Measurements from ENCODE around the gene IRGQ. TPM values are rescaled to one million over a fixed set of nuclear protein-coding genes. Genes with fewer than 3 reads are reported as not detected.

Gene IRGQ
- total RNA-seq, 2 experiments from 2014 or later, result 28.9 to 29.8 TPM

DNA sequence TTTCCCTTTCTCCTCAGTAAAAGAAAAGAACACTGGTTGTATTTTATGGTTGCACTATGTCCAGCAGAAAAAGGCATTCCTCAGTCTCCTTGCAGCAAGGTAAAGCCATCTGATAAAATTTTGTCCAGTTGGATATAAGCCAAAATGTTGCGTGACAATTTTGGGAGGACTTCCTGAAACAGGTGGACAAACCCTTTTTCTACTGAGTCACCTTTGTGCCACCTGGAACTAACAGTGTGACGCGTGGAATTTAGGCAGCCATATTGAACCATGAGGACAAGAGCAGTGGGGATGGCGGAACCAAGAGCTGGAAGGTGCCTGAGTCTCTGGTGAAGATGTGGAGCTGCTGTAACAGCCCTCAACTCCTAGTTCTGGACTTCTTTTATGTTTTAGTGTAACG lies 35.6 kb upstream of the IRGQ start:
- intact Hi-C loops (cut with DNase I, micrococcal nuclease), result loop anchor here in 1 of 2 experiments (5.0 kb wide), 1 partner anchor 81 kb away; no protein-coding TSS in a partner anchor
- Mint-ChIP-seq H3K4me3 (no peak overlapping the region), H3K27me3 (peaks cover 19% of the 10 kb centered on the region), H3K9me3 (no peaks in the 10 kb centered on the region), H3K4me1 (ENCODE audit: low read depth) (peaks cover 5% of the 10 kb centered on the region), H3K27ac (no peak overlapping the region), H3K36me3 (ENCODE audit: low read depth) (no peaks in the 10 kb centered on the region)
- no peak overlapping the region for H3K4me3 ChIP-seq (ENCODE audit: low read length)
- no peak overlapping the region for H3K27ac ChIP-seq (ENCODE audit: low read depth in 1 of 2, low read length in 2 of 2)
- ChIA-PET CTCF (no interaction called here), POLR2A (no interaction called here)
- peaks cover 4% of the 10 kb centered on the region for H3K4me1 ChIP-seq (ENCODE audit: insufficient read depth, low read length)
- peaks cover 11 to 13% of the 10 kb centered on the region in 2 experiments for H3K27me3 ChIP-seq (ENCODE audit: control insufficient read depth in 1 of 2, insufficient read depth in 2 of 2, low read length in 2 of 2)
- ATAC-seq (ENCODE audit: poor library complexity), result no peak
- no peaks in the 10 kb centered on the region for H3K36me3 ChIP-seq (ENCODE audit: insufficient read depth, low read length)
- TF ChIP-seq, protein P1, sequence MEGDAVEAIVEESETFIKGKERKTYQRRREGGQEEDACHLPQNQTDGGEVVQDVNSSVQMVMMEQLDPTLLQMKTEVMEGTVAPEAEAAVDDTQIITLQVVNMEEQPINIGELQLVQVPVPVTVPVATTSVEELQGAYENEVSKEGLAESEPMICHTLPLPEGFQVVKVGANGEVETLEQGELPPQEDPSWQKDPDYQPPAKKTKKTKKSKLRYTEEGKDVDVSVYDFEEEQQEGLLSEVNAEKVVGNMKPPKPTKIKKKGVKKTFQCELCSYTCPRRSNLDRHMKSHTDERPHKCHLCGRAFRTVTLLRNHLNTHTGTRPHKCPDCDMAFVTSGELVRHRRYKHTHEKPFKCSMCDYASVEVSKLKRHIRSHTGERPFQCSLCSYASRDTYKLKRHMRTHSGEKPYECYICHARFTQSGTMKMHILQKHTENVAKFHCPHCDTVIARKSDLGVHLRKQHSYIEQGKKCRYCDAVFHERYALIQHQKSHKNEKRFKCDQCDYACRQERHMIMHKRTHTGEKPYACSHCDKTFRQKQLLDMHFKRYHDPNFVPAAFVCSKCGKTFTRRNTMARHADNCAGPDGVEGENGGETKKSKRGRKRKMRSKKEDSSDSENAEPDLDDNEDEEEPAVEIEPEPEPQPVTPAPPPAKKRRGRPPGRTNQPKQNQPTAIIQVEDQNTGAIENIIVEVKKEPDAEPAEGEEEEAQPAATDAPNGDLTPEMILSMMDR (IDR thresholded peaks at IDR 0.05), result no peak
- H3K9me3 ChIP-seq (ENCODE audit: control insufficient read depth in 1 of 2, insufficient read depth in 1 of 2, low read length in 2 of 2), result no peaks in the 10 kb centered on the region
- no peak for DNase-seq

DNA sequence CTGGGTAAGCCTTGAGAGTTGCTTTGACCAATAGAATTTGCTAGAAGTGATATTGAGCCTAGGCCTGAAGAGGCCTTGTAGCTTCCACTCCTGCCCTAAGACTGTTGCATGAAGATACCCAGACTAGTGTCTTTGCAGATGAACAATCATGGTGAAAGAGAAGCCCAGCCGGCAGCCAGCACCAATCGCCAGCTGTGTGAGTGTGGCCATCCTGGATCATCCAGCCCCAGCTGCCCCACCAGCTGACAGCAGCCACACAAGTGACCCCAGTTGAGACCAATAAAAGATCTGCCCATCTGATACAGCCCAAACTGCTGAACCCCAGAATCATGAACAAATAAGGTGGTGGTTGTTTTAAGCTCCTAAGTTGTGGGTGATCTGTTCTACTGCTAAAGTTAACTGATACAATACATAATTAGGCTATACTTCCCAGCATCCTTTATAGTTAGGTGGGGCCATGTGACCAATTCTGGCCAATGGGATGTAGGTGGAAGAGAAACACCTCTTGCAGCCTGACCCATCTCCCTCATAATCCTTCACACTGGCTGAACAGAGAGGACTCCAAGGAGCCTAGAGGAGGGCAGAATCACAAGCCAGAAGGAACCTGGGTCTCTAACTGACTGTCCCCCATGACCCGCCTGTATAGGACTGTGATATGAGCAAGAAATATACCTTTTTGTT lies 32.9 kb upstream of the IRGQ start:
- no peak overlapping the region for H3K4me3 Mint-ChIP-seq
- no peak overlapping the region for H3K27ac Mint-ChIP-seq
- peaks cover 22% of the 10 kb centered on the region for H3K4me1 Mint-ChIP-seq (ENCODE audit: low read depth)
- no peak overlapping the region for H3K27ac ChIP-seq (ENCODE audit: low read depth in 1 of 2, low read length in 2 of 2)
- H3K9me3 Mint-ChIP-seq, result no peaks in the 10 kb centered on the region
- H3K9me3 ChIP-seq (ENCODE audit: control insufficient read depth in 1 of 2, insufficient read depth in 1 of 2, low read length in 2 of 2), result peaks cover 0 to 4% of the 10 kb centered on the region in 2 experiments
- no peaks in the 10 kb centered on the region for H3K36me3 Mint-ChIP-seq (ENCODE audit: low read depth)
- ATAC-seq (ENCODE audit: poor library complexity) (no peak), DNase-seq (no peak)
- intact Hi-C loops (cut with DNase I, micrococcal nuclease), result no loop called here
- CTCF ChIA-PET, result no interaction called here
- H3K4me1 ChIP-seq (ENCODE audit: insufficient read depth, low read length), result peaks cover 18% of the 10 kb centered on the region
- H3K27me3 Mint-ChIP-seq, result peaks cover 15% of the 10 kb centered on the region
- H3K4me3 ChIP-seq (ENCODE audit: low read length), result no peak overlapping the region
- TF ChIP-seq, protein P1 (IDR thresholded peaks at IDR 0.05), result no peak
- POLR2A ChIA-PET, result no interaction called here
- H3K27me3 ChIP-seq (ENCODE audit: control insufficient read depth in 1 of 2, insufficient read depth in 2 of 2, low read length in 2 of 2), result peaks cover 0 to 6% of the 10 kb centered on the region in 2 experiments
- H3K36me3 ChIP-seq (ENCODE audit: insufficient read depth, low read length), result no peaks in the 10 kb centered on the region

DNA sequence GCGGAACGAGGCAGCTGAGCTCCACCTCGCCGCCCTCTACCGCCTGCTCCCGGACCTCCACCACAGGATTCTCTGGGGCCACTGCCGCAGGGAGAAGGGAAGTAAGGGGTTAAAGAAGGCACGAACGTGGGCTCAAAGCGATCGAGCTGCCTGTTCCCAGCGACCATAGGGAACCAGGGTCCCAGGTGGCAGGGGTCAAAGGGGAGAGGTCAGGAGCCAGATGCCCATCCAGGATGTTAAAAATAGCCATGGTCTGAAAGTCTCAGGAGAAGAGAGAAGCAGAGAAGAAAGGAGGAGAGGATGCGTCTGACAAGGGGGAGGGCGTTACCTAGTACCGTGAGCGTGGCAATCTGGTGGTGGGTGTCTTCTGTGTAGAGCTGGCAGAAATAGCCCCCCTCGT lies 30.9 kb upstream of the IRGQ start:
- Mint-ChIP-seq H3K9me3 (no peaks in the 10 kb centered on the region), H3K27ac (no peak overlapping the region), H3K36me3 (ENCODE audit: low read depth) (no peaks in the 10 kb centered on the region), H3K4me1 (ENCODE audit: low read depth) (peaks cover 23% of the 10 kb centered on the region), H3K27me3 (peaks cover 7% of the 10 kb centered on the region), H3K4me3 (no peak overlapping the region)
- ATAC-seq (ENCODE audit: poor library complexity) (no peak), DNase-seq (no peak)
- POLR2A ChIA-PET, result interaction anchor here (0.8 to 1.2 kb wide), 2 partner anchors 42 to 127 kb away, joined by 3 to 5 read pairs; no protein-coding TSS in a partner anchor
- TF ChIP-seq, protein P1 (IDR thresholded peaks at IDR 0.05), result no peak
- H3K36me3 ChIP-seq (ENCODE audit: insufficient read depth, low read length), result no peaks in the 10 kb centered on the region
- H3K4me1 ChIP-seq (ENCODE audit: insufficient read depth, low read length), result peaks cover 18% of the 10 kb centered on the region
- no peak overlapping the region for H3K4me3 ChIP-seq (ENCODE audit: low read length)
- peaks cover 0 to 4% of the 10 kb centered on the region in 2 experiments for H3K9me3 ChIP-seq (ENCODE audit: control insufficient read depth in 1 of 2, insufficient read depth in 1 of 2, low read length in 2 of 2)
- intact Hi-C loops (cut with DNase I, micrococcal nuclease), result no loop called here
- peaks cover 0 to 6% of the 10 kb centered on the region in 2 experiments for H3K27me3 ChIP-seq (ENCODE audit: control insufficient read depth in 1 of 2, insufficient read depth in 2 of 2, low read length in 2 of 2)
- CTCF ChIA-PET, result interaction anchor here (1.3 kb wide), 1 partner anchor 72 kb away, joined by 4 read pairs; no protein-coding TSS in a partner anchor
- no peak overlapping the region for H3K27ac ChIP-seq (ENCODE audit: low read depth in 1 of 2, low read length in 2 of 2)

Data from CD4-positive, alpha-beta T cell (primary cell).